Small intestine (tissue), 7 donors: ENCODE results near the gene SASH1. TPM values are rescaled to one million over a fixed set of nuclear protein-coding genes. Genes with fewer than 3 reads are reported as not detected.

Experiments
- DNase-seq, 2 donors: peaks; one replicate each; pipeline versions ENCODE4 v3.0.0 to v3.0.0-alpha.2; 2013
- FAIRE-seq: peaks from 2 replicates; lab custom pipeline; 2012; peaks lifted over from hg19 to GRCh38; lab: Jason Lieb, UNC
- H3K27ac ChIP-seq, 3 donors: one replicate each; pipeline ENCODE4 v1.5.1; 2013; ENCODE audit warnings: low read length in 2 of 3, mild to moderate bottlenecking in 2 of 3, control low read depth in 1 of 3, inconsistent platforms in 1 of 3, low read depth in 1 of 3, moderate library complexity in 1 of 3
- H3K27me3 ChIP-seq, 3 donors: one replicate each; pipeline ENCODE4 v1.6.1; 2013; ENCODE audit warnings: low read length in 3 of 3, inconsistent platforms in 1 of 3; ENCODE audit not compliant: control insufficient read depth in 3 of 3, insufficient read depth in 3 of 3
- H3K36me3 ChIP-seq, 3 donors: one replicate each; pipeline ENCODE4 v1.6.1; 2013; ENCODE audit warnings: low read length in 3 of 3, inconsistent platforms in 1 of 3, low read depth in 1 of 3, mild to moderate bottlenecking in 1 of 3, moderate library complexity in 1 of 3; ENCODE audit not compliant: control insufficient read depth in 3 of 3, insufficient read depth in 2 of 3
- H3K4me1 ChIP-seq, 3 donors: one replicate each; pipeline ENCODE4 v1.6.1; 2013; ENCODE audit warnings: low read length in 2 of 3, inconsistent platforms in 1 of 3, low read depth in 1 of 3, mild to moderate bottlenecking in 1 of 3, moderate library complexity in 1 of 3; ENCODE audit not compliant: control insufficient read depth in 3 of 3, insufficient read depth in 2 of 3
- H3K4me3 ChIP-seq, 3 donors: one replicate each; pipeline ENCODE4 v1.5.1; 2013; ENCODE audit warnings: low read length in 3 of 3, control low read depth in 1 of 3, inconsistent platforms in 1 of 3, low read depth in 1 of 3, mild to moderate bottlenecking in 1 of 3, moderate library complexity in 1 of 3
- H3K9me3 ChIP-seq, 2 donors: one replicate each; pipeline ENCODE4 v1.6.1; 2013; ENCODE audit warnings: low read depth in 1 of 2, low read length in 1 of 2; ENCODE audit not compliant: control insufficient read depth in 2 of 2, insufficient read depth in 1 of 2
- WGBS, 3 donors: extraction: QIAGEN DNeasy Blood & Tissue Kit; methylation state at CpG; one replicate each; pipeline ENCODE4 v1.1.7; 2013; 5-methylcytosine and 5-hydroxymethylcytosine counted together
- polyA plus RNA-seq, 4 donors: library from polyadenylated mRNA; stranded (reverse) in 3 of 4; unstranded in 1 of 4; fragments of 200-250 nt in 3 of 4; fragments of 120-200 nt in 1 of 4; gene quantifications; one replicate each; pipeline versions ENCODE4 v1.2.1 to v1.2.3, GENCODE V29; 2013
- donor health status: healthy with polysubstance abuse.
- donor health status: control.
- donor health status: control.
- donor health status: Bipolar disorder and iron deficiency.
- donor health status: healthy.

The SASH1 gene
- polyA plus RNA-seq, 4 donors, result 1.3 to 16.1 (median 8.0) TPM

DNA sequence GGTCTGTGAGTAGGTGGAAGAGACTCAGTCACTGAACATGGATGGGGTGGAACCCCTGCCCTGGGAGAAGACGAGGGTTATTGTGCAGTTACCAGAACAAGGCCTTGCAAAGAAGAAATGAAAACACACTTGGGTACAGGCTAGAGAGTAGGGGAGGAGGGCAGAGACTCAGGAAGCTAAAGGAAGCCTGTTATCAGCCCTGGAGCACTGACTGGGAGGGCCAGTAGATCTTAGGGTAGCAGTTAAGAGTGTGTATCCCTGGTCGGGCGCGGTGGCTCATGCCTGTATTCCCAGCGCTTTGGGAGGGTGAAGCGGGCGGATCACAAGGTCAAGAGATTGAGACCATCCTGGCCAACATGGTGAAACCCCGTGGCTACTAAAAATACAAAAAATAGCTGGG lies 74.4 kb downstream of the SASH1 start:
- no peaks in the 10 kb centered on the region for H3K9me3 ChIP-seq
- no peak overlapping the region for H3K4me3 ChIP-seq
- DNase-seq (no peak), FAIRE-seq (no peak)
- H3K4me1 ChIP-seq, result peaks cover 0 to 5% (median 0%) of the 10 kb centered on the region in 3 donors
- H3K27me3 ChIP-seq, result no peaks in the 10 kb centered on the region
- H3K36me3 ChIP-seq, result no peaks in the 10 kb centered on the region
- no peak overlapping the region for H3K27ac ChIP-seq
- WGBS, 3 donors, result 94 to 96% (median 95%) methylated on average over 8 of the region's 8 CpGs

DNA sequence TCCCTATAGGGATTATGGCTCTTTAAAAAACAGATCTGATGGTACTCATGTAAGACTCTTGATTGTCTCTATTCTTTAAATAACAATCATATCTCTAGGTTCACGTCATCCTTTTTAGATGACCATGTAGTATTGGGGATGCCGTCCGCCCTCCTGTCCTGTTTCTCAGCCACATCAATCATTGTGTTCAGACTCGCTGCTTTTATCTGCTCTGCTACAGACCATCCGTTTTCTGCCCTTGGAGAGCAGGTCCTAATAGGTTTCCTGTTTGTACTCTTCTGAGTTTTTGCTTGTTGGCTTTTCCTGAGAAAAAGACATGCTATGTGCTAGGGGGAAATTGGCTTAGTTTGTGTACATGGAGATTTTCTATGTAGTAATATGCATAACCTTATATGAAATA lies 76.8 kb downstream of the SASH1 start:
- Histone ChIP-seq H3K27me3 (no peaks in the 10 kb centered on the region), H3K36me3 (no peaks in the 10 kb centered on the region), H3K9me3 (no peaks in the 10 kb centered on the region), H3K4me3 (no peak overlapping the region), H3K4me1 (peaks cover 0 to 5% (median 0%) of the 10 kb centered on the region in 3 donors), H3K27ac (no peak overlapping the region)
- no peak for DNase-seq
- FAIRE-seq, result no peak
- 72 to 87% (median 84%) methylated on average over 5 of the region's 5 CpGs for WGBS, 3 donors

- DNase-seq, result no peak
- Histone ChIP-seq H3K36me3 (peaks cover 0 to 6% (median 0%) of the 10 kb centered on the region in 3 donors), H3K27ac (no peak overlapping the region), H3K4me3 (no peak overlapping the region), H3K4me1 (no peaks in the 10 kb centered on the region), H3K27me3 (no peaks in the 10 kb centered on the region), H3K9me3 (no peaks in the 10 kb centered on the region)
- WGBS, 3 donors, result 88 to 92% (median 91%) methylated on average over 4 of the region's 4 CpGs
- FAIRE-seq, result no peak
Measured at GRCh38 chr6:148422085-148422484, 79.4 kb downstream of the SASH1 start.

- DNase-seq (no peak), FAIRE-seq (peak; percentile 10)
- H3K36me3 ChIP-seq, result peaks cover 0 to 6% (median 0%) of the 10 kb centered on the region in 3 donors
- WGBS, 3 donors, result 68 to 75% (median 72%) methylated on average over 4 of the region's 4 CpGs
- no peaks in the 10 kb centered on the region for H3K9me3 ChIP-seq
- no peak overlapping the region for H3K4me3 ChIP-seq
- no peaks in the 10 kb centered on the region for H3K27me3 ChIP-seq
- H3K27ac ChIP-seq, result no peak overlapping the region
- no peaks in the 10 kb centered on the region for H3K4me1 ChIP-seq
Measured at GRCh38 chr6:148423133-148423532, 80.5 kb downstream of the SASH1 start.

- whole genome bisulfite sequencing, 3 donors, result 46 to 71% (median 65%) methylated on average over 9 of the region's 9 CpGs
- Histone ChIP-seq H3K36me3 (peaks cover 0 to 6% (median 0%) of the 10 kb centered on the region in 3 donors), H3K27me3 (no peaks in the 10 kb centered on the region), H3K9me3 (no peaks in the 10 kb centered on the region), H3K27ac (no peak overlapping the region), H3K4me1 (no peaks in the 10 kb centered on the region), H3K4me3 (no peak overlapping the region)
- no peak for DNase-seq
- no peak for FAIRE-seq
Measured at GRCh38 chr6:148423601-148424270, 81.1 kb downstream of the SASH1 start.

DNA sequence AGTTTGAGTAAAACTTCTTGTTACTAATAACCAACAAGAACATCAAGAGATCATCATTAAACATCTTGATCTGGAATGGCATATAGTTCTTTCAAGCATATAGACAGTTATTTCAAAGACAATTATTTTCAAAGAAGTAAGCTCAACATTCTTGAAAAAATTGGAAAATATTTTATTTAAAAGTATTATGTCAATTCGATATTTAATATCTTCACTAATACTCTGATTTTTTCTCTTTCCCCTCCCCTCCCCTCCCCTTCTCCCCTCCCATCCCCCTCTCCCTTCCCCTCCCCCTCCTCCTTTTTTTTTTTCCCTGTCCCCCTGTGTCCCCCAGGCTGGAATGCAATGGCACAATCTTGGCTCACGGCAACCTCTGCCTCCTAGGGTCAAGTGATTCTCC lies 82.8 kb downstream of the SASH1 start:
- no peaks in the 10 kb centered on the region for H3K9me3 ChIP-seq
- 95 to 97% (median 95%) methylated on average over 2 of the region's 2 CpGs for WGBS, 3 donors
- H3K27me3 ChIP-seq, result no peaks in the 10 kb centered on the region
- peaks cover 0 to 6% (median 0%) of the 10 kb centered on the region in 3 donors for H3K36me3 ChIP-seq
- no peak overlapping the region for H3K27ac ChIP-seq
- DNase-seq (no peak), FAIRE-seq (no peak)
- no peak overlapping the region for H3K4me3 ChIP-seq
- H3K4me1 ChIP-seq, result no peaks in the 10 kb centered on the region

GRCh38 chr6:148426317-148426977 lies 83.8 kb downstream of the SASH1 start:
- FAIRE-seq (no peak), DNase-seq (no peak)

GRCh38 chr6:148427333-148427732 lies 84.7 kb downstream of the SASH1 start:
- Histone ChIP-seq H3K27ac (no peak overlapping the region), H3K36me3 (peaks cover 0 to 6% (median 0%) of the 10 kb centered on the region in 3 donors), H3K4me1 (peaks cover 0 to 2% (median 0%) of the 10 kb centered on the region in 3 donors), H3K9me3 (no peaks in the 10 kb centered on the region), H3K27me3 (no peaks in the 10 kb centered on the region), H3K4me3 (no peak overlapping the region)
- DNase-seq (no peak), FAIRE-seq (no peak)
- 70 to 81% (median 76%) methylated on average over 2 of the region's 2 CpGs for WGBS, 3 donors

More at GRCh38 chr6:148426317-148426977, 83.8 kb downstream of the SASH1 start:
- no peaks in the 10 kb centered on the region for H3K27me3 ChIP-seq
- H3K9me3 ChIP-seq, result no peaks in the 10 kb centered on the region
- H3K27ac ChIP-seq, result peak overlapping the region in 1 of 3 donors; percentile 4
- WGBS, 3 donors, result 72 to 82% (median 77%) methylated on average over 9 of the region's 9 CpGs
- peaks cover 0 to 6% (median 0%) of the 10 kb centered on the region in 3 donors for H3K36me3 ChIP-seq
- H3K4me1 ChIP-seq, result no peaks in the 10 kb centered on the region
- no peak overlapping the region for H3K4me3 ChIP-seq
